C1 segment of cervical spinal cord (tissue), 14 donors: Measurements from ENCODE around the gene MACROD2.

Source experiments
- DNase-seq, 14 donors: peaks; one replicate each; lab custom pipeline; 2025; lab: John Stamatoyannopoulos, UW

Gene MACROD2

DNA sequence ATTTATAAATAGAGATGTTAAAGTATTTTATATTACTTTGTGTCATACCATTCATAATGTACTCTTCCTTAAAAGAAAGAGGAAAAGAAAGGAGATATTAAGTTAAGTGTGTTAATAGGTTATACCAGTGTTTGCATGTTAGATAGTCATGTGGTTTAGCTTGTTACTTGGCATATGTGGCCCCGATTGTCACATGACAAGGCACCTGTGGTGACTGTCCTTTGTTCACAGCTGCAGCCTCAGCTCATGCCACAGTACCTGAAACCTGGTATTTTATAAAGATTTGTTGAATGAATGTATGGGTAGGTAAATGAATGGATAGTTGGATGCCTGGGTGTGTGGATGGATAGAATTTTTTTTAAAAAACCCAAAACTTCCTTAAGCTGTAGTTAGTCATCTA lies 648.2 kb downstream of the MACROD2 start:
- DNase-seq = no peak

DNA sequence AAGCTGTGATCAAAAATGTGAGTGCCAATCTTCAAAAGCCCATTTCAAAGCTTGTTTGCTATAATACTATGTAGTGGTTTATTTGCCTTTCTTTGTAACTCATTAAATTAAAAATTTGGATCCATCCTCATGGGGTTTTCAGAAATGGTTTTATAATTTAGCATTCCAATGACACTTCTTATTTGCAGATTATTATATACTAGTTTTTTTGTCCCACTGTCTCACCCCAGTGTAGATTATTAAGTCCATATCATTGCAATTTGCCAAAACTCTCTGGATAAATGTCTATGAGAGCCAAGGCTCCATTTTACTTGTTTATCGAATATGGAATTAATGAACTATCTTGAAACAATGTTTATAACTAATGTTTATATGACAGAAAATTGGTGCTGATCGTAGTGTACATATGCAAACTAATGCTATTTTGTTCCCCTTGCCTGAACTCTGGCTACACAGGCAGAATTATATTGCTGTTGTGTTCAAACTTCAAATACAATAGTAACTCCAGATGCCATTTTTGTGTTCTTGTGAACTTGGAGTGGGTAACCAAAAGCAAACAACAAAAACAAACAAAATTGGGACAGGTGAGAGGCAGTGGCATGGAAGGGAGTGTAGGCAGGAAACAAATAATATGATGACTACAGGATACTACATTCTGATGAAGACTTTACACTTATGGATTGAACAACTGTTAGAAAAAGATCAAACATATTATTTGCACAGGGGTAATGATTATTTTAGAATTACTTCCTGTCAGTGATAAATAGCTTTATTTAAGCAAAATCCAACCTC lies 649.2 kb downstream of the MACROD2 start:
- DNase-seq = no peak

DNA sequence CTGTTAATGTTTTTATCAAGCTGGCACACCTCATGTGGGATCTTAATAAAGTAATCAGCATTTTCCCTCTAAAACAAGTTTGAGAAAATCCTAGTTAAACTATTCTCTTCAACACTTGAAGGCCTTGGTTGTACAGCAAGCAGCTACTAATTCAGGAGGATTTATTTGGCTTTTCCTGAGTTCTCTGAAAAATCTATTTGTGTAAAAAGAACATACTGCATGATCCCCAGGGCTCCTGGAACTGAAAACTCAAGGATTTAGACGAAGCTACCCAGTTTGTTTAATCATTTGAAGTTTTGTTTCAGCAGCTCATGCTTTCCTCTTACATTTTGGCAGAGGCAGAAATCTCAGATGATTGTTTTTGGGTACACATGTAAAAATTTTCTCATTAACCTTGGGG lies 651.7 kb downstream of the MACROD2 start:
- peak in 1 of 14 donors; percentile 36 for DNase-seq

DNA sequence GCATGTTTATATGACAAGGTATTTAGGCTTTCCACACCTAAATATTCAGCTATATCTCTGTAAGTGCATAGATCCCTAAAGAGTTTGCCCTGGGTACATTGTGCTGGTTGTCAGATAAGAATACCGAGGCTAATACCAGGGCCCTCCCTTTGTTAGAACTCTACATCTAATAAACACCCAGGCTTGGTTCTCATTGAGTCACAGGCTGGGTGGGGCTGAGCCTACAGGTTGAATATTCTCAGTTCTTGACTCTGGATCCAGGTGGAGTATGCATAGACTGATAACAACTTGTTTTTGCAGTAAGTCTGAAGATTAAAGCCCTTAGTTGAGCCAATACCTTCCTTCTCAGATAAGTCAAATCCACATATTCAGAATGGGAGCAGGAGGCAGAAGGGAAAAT lies 654.3 kb downstream of the MACROD2 start:
- no peak for DNase-seq

DNA sequence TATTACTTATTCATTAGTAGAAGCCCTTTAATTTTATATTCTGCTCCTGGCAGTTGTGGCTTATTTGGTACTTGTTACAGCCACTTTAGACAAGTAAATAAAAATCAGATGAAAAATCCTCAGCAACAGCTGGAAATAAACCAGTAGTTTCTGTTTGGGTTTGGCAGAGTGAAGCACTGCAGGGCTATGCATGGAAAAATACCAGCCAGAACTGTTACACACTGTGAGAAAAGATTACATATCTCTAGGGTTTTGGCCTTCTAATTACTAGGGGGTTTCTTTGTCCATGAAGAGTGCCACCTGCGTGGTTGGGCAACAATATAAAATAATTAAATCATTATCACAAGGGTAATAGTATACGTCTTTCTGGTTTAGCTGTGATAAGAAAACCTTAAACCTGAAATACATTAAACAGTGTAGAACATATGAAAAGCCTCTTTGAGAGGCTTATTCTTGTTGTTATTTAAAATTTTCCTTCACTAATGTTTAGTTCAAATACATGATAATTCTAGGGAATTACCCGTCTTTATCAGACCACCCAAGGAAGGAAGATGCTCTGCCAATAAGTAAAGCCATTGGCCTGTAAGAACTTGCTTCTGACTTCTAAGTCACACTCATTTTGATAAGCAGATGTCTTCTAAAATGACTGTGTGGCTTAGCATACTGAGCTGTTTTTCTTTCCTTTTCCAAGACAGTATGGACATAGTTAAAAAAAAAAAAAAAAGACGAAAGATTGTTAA lies 662.1 kb downstream of the MACROD2 start:
- DNase-seq = no peak

DNA sequence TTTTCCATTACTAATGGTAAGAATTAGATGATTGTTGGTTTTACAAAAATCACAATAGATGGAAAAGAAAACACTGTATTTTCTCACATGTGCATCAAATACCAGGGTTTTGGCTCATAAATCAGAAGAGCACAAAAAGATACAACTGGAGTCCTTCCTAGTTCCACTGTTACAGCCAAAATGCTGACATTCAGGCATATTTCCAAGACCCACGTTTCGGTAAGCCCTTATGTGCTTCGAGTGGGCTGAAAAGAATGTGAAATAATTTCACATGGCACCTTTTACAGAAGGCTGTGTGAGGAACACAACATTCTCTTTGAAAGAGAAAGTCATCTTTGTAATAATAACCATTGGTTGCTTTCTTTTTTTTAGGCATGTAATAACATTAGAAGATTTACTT lies 668.8 kb downstream of the MACROD2 start:
- peak in 1 of 14 donors; percentile 64 for DNase-seq

DNA sequence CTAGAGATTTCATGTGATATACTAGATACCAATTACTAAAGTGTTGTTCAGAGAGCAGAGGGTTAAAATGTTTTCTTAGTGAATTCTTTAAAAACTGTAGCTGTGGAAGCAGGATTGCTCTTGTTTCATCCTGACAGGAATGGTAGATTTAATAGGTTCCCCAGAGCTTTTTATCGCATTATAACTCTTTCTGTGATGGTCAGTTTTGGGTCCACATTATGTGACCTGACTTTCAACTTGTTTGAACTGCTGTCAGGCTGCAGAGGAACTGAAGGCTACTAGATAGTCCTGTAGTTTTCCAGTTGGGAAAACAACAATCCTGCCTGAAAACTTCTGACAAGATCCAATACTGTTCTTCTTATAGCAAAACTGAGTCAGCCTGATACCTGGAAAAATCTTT lies 671.4 kb downstream of the MACROD2 start:
- DNase-seq = no peak

DNA sequence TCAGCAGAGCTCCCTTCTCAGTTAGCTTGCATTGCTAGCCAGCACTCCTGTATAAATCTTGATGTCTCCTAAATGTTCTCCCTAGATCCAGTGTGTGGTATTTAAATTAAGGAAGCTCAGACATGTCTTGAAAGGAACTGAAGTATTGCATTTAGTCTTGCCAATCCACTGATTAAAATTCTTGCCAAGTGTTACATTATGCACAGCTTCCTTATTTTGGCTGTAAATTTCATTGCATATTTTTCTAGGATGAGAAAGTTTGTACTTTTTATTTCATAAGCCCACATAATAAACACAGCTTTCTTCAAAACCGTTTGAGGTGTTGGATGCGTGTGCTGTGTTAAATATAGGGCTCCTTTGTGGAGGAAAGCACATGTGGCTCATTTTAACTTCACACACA lies 671.9 kb downstream of the MACROD2 start:
- no peak for DNase-seq

DNA sequence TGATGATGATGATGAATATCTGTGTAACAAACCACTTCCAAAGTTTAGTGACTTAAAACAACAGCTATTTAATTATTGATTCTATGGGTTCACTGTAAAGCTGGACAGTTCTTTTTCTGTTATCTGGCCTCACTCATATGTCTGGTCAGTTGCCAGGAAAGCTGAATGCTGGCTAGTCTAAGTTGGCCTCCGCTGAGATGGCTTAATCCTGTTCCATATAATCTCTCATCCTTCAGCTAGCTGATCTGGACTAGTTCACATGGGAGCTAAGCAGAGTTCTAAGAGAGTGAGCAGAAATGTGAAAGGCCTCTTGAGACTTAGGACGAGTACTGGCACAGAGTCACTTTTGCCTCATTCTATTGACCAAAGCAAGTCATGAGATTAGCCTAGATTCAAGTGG lies 676.8 kb downstream of the MACROD2 start:
- peak in 1 of 14 donors; percentile 11 for DNase-seq

DNA sequence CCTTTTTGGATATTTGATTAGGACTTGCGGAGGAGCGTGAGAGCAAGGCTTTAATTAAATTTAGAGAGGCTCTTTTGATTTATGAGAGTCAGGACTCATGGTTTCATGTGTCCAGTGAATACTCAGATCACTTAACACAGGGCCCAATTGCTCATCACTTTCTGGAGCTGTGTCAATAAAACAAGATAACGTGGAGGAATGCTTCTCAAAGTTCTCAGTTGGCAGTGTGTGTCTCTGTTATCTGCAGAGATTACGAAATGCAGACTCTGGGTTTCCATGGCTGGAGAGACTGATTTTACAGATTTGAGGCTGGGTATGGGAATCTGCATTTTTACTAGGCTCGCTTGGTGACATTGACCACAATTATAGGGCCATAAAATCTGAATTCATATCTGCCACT lies 677.8 kb downstream of the MACROD2 start:
- no peak for DNase-seq

DNA sequence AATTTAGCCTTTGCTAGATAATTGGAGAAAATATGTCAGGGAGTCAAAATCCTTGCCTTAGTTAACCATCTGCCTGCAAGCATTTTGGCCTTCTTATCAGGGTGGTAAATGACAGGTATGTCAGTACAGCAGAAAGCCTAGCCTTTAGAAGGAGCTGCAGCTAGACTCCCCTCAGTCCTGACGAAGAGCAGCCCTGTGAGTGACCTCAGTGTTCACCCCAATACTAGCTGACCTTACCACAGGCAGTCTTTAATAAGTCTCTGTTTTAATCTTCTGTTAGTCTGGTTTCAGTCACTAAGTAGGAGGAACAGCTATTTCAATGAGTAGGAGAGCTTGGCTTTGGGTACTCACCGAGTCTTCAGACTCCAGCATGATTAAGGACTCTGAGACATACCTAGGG lies 682.1 kb downstream of the MACROD2 start:
- no peak for DNase-seq

DNA sequence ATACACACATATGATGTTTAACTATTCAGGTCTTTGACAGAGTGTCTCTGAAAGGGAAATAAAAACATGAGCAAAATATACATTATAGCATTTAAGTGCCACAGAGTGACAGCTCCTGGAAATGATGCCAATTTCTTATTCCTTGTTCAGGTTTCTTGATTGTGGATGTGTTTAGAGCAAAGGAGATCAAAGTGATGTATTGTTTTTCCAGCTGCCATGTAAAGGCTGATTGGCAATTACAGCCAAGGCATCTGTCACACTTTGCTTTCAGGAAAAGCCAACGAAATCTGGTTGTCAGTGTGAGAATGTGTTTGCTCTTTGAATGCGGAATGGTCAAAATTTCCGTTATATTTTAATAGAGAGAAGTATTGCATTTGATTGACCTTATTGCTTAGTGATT lies 689.9 kb downstream of the MACROD2 start:
- no peak for DNase-seq

DNA sequence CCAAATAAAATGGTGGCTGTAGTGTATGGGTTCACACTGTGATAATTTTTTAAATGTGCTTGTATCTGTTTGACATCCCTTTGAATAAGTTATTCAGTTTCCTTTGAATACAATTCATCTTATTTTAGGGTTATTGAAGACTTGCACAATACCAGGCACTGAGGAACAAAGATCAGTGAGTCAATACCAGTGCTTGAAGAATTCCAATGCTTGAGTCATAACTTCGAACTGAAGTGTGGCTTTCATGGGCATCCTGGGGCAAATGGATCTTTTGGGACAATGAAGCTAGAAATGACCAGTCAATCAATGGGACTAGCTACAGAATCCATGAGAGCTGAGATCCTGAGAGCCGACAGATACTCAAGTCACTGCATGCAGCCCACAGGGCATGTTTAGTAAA lies 692.0 kb downstream of the MACROD2 start:
- no peak for DNase-seq

DNA sequence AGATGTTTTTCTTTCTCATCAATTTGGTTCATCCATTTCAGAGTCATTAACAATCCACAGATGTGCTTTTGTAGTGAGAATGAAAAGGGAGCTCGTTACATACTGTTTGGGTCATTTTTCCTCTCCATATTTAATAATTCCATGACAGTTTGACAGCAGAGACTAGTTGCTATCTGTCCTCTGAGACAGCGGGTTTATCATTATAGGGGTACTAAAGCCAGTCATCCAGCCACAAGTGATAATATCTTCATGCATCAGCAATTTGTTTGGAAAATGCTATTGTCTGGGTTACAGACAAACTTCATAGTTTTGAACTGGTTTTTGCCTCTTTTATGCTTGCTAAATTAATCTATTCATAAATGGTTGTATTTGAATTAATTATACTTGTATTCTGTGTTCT lies 692.7 kb downstream of the MACROD2 start:
- no peak for DNase-seq

DNA sequence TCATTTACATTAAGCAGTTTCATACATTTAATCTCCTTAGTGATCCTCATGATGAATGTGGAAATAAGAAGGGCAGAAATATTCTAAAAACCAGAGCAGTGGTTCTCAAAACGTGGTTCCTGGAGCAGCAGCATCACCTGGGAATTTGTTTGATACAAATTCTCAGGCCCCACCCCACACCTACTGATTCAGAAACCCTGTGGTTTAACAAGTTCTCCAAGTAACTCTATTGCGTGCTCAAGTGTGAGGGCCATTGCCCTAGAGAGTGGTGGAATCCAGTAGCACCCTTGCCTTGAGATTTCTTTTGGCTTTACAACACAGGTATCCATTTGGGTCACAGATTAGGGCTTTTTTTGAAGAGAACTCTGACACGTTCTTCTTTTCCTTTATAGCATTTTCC lies 696.7 kb downstream of the MACROD2 start:
- DNase-seq = no peak

DNA sequence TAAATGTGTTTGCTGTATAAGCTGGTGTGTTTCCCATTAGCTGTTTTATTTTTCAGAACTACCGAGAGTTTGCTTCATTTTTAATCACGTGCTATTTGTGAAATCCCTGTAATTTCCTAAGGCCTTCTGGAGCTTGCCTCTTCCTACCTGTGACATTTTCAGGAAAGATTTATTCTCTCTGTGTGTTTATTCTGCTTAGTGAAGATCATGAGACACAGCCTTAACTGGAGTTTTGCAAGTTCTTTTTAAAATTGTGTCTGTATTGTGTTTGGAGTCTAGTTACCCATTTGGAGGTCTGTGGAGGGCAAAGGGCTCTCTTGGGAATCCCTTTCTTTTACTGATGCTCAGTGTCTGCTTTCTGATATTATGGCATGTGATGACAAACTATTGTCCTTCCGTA lies 701.2 kb downstream of the MACROD2 start:
- DNase-seq = no peak

DNA sequence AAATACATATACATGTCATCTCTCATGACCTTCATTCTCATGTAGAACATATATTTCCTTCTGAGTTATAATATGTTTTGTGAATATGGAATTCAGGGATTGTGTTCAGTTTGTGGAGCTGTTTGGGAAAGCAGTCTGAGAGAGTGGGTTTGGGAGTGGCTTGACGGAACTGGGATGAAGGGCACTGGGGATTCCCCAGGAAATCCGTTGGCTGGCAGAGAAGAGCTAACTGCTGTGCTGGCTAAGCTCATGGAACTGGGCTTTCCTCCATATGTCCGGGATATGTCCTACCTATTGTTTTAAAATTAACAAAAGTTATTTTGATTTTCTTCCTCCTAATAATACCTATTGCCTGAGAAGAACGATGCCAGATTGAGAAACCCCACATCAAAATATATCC lies 701.6 kb downstream of the MACROD2 start:
- peak in 1 of 14 donors; percentile 29 for DNase-seq

DNA sequence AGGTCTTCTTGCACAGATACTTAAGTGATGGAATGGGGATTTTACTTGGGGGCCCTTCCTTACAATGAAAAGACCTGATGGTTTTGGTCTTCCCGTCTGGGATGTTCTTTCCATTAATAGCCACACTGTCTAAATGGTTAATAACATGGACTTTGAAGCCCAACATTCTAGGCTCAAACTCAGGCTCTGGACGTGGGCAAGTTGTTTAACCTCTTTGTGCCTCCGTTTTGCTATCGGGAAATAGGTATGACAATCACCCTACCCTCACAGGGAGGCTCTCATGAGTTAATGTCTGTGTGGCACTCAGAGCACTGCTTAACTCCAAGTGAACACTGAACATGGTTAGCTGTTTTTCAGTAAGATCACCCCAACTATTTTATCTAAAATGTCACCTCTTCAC lies 702.8 kb downstream of the MACROD2 start:
- DNase-seq = no peak

DNA sequence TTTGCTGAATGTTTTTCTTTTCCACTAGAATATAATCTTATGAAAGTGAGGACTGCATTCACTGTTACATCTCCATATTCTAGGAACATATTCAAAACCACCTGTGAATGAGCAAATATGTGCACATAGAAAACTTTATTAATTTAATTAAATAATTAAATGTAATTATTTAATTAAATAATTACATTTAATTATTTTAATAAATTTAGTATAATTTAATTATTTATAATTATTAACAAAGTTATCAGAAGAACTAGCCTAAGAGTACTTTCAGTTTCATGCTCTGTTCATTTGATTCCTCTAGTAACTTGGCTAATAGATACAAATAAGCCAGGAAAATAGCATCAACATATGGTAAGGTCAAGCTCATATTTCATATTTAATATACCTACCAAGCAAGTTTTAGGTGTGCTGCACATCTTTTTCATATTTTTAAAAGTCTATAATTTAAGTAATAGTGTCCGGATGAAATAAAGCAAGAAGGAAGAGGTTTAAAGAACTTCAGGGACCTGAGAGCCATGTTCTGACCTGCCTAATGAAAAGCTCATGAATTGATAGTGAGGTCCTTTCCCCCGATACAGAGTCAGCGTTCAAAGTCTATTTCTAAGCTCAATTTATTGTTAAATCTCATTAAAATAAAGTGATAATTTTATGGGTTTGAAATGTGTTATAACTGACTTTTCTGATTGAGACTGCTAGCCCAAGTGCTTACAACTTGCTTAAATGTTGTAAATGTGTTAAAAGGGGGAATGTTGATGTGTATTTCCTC lies 703.5 kb downstream of the MACROD2 start:
- no peak for DNase-seq

DNA sequence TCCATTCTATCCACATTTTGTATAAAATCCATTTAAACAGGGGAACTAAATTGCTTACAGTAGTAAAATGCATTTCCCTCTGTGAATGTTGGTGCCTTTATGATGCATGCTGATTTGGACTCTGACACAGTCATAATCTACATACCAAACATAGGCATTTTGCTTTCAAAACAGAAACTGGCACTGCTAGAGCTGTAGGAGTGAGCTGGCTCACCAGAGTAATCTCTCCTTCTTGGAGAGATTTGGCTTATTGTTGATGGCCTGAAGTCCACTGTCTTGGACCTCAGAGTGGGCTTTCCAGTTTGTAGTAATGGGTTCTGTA lies 705.3 kb downstream of the MACROD2 start:
- no peak for DNase-seq

DNA sequence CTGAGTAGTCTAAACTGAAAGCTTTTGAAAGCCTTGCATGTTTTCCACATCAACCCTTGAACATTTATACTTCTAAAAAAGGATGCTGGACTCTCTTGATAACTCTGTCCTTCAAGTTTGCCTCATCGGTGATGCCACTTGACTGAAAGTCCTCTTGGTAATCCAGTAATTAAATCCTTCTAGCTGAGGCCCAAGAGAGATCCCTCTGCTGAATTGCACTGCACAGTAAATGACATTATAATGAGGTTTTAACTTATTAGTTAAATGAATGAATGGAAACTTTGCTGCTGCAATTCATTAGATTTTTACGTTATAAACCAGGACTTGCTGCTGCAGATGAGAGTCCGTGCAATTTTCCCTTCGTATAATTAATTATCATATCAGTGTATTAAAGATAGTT lies 706.0 kb downstream of the MACROD2 start:
- no peak for DNase-seq

DNA sequence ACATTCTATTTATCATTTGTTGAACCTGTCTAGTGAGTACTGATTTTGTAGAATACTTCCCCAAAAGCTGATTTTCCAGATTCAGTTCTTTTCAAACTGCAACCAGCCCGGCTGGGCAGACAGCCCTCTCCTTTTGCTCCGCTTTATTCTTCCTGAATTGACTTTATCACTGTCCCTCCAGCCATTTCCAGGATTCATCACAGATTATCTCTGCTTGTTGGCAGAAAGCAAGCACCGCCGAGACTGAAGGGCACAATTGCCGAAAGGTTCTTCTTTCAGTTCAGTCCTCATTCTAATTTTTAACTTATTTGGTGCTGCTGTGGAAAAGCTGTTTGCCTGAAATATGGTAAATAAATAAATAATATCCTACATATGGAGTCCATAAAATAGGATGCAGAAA lies 711.2 kb downstream of the MACROD2 start:
- peak in 1 of 14 donors; percentile 42 for DNase-seq
